Middle frontal gyrus (tissue), 1 donor: Measurements from ENCODE around the gene LCLAT1.

Source experiments
- DNase-seq: peaks from one replicate; pipeline ENCODE4 v3.0.0-alpha.2; 2015; ENCODE audit warnings: low spot score; ENCODE audit errors: extremely low spot score

LCLAT1 gene

GRCh38 chr2:30691091-30691947 lies 244.3 kb downstream of the LCLAT1 start:
- DNase-seq, result no peak

GRCh38 chr2:30691948-30692828 lies 245.1 kb downstream of the LCLAT1 start:
- no peak for DNase-seq

- no peak for DNase-seq
Observed at GRCh38 chr2:30692829-30693275, 245.8 kb downstream of the LCLAT1 start.
